GM10266 (cell line): ENCODE measurements around the gene FOXO6.

Experiments used
- DNase-seq: peaks from one replicate; pipeline ENCODE4 v3.0.0; 2012; ENCODE audit errors: extremely low spot score
- CTCF ChIP-seq: IDR thresholded peaks from 2 replicates; pipeline ENCODE4 v1.5.1; 2012; ENCODE audit warnings: mild to moderate bottlenecking, low read depth; ENCODE audit not compliant: control insufficient read depth, insufficient read depth; ENCODE audit errors: missing control alignments

FOXO6 gene

DNA sequence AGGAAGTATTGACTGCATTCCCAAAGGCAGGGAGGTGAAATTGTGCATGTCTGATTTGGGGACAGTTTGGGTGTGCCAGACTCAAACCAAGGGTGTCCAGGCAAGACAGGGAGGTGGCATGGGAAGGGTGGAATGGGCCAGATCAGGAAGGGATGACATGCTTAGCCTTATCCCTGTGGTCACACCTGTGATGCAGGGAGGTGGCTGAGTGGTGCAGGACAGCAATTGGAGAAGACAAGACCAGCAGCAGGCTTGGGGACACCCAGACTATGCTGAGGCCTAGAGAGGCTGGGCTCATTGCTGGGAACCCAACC is 4.0 kb downstream of the FOXO6 start:
- DNase-seq, result no peak

DNA sequence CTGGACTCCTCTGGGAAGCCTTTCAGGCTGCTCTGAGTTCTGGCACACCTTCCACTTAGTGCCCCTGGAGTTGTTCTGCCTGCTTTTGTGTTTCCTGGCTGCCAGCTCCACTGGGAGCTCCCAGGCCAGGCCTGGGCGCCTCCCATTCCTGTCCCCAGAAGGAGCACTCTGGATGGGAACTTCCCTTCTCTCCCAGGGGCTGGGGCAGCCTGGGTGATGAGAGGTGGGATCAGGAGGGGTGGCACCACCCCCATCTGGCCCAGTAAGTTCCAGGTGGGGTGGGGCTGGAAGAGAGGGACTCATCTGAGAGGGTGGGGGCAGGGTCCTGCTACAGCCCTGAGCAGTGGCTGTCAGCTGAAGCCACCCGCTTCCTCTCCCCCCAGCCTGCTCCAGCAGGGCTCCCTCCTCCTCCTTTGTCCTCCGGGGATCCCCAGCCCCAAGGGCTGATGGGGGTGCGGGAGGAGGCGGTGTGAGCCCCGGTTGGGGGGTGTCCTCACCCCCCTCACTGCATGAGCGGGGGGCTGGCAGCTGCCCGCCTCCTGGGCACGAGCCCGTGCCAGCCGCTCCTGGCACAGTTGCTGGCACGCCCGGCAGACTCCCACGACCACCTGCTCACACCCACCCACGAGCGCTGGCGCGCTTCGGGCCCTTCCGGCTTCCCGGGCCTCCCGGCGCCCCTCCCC is 4.7 kb downstream of the FOXO6 start:
- DNase-seq, result peak; percentile 87
- no peak for TF ChIP-seq CTCF

More for the DNA sequence above, 4.0 kb downstream of the FOXO6 start:
- no peak for TF ChIP-seq CTCF

DNA sequence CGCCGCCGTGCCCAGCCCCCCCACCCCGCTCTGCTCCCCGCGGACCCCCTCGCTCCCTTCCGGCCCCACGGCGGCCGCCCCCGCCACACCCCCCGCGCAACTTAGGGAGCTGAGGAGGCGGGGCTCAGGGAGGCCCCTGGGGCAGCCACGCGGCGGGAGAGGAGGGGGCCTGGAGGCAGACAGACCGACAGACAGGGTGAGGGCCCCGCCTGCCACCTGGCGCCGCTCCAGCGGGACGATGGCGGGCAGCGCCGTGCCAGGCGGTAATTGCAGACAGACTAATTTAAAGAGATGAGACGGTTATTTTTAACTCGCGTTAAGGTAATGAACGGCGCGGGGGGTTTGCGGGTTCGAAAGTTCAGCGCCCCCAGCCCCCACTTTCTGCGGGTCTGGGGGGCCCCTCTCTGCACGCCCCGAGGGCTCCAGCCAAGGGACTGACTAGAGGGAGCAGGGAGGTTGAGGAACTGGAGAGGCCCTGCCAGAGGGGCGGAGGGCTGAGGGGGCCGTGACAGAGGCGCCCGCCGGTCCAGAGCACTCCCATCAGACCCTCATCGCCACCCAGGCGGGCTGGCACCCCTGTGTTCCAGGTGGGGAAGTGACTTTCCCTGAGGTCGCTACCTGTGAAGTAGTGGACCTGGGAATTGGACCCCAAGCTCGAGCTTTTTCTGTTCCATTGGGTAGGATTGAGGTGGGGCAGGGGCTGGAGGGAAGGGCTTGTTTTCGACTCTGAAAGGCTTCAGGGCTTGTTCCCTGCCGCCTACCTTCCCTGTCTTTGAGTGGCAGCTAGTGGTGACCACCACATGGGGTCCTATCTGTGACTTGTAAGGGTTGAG is 5.4 kb downstream of the FOXO6 start:
- no peak for TF ChIP-seq CTCF
- DNase-seq, result peak; percentile 61

GRCh38 chr1:41367288-41367642 is 6.0 kb downstream of the FOXO6 start:
- no peak for DNase-seq
- TF ChIP-seq CTCF, result no peak

DNA sequence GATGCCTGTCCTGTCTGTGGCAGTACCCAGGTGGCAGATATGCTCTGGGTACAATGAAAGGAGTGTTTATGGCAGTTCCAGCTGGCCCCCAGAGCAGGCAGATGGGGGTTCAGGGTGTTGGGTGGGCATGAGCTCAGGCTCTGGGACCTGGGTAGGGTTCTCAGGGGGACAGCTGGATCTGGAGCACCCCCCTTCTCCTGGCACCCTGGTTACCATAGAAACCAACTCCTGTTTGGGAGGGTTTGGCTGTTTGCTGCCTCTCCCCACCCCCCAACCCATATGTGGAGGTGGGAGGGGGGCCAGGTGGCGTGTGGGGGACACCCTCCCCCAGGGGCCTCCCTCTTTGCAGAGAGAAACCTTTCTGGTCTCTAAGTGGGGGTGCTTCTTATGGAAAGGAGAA is 7.1 kb downstream of the FOXO6 start:
- DNase-seq, result no peak
- no peak for TF ChIP-seq CTCF

- no peak for TF ChIP-seq CTCF
- no peak for DNase-seq
These were observed 7.6 kb downstream of the FOXO6 start for GRCh38 chr1:41368801-41369200.

DNA sequence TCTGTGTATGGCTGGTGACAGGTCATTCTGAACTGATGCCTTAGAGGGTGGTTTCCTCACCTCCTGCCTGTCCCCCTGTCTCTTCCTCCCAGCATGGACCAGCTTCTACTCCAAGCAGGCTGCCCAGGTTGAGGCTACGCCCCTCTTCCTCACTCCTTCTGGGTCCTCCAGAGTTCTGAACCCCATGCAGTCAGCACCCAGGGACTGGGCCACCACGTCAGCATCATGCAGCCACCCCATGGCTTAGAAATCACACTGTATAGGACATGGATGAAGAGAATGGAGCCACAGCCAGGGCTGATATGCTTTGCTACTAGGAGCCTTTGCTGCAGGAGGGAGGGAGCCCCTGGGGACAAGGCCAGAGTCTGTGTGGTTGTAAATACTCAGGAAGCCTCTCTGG is 8.3 kb downstream of the FOXO6 start:
- no peak for TF ChIP-seq CTCF
- DNase-seq, result no peak
